Stimulated activated CD4-positive, alpha-beta T cell treated with anti-CD3 and anti-CD28 coated beads, Interleukin-2, amount 100 ng/mL, for 24 hours (primary cell): ENCODE measurements around the gene FRS2.

ENCODE experiments used
- DNase-seq, 2 donors: peaks; one replicate each; pipeline ENCODE4 v3.0.0-alpha.2; 2020

The FRS2 gene

DNA sequence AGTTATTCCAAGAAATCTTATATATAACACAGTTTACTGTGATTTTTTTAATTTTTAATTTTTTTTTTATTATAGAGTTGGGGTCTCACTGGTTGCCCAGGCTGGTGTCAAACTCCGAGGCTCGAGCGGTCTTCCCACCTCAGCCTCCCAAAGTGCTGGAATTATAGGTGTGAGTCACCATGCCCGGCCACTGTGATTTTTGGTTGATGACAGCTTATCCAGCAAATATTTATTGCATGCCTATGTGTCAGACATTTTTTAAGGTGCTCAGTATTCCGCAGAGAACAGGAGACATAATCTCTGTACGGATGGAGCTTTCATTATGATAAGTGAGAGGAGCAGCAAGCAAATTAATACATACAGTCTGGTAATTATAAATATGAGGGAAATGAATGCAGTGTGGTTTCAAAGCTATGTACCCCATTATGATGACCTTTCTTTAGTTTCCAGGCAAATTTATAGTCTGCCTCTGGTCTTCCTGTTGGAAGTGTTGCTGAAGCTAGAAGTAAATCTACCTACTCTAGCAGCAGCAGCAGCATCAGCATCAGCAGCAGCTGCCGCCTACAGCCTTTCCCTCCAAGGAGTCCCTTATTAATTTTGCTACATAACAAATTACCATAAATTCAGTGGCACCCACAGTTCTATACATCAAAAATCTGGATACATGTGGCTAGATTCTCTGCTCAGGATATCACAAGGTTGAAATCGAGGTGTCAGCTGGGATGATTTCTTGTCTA, 32.3 kb downstream of the FRS2 start:
- DNase-seq = no peak

GRCh38 chr12:69508091-69508490, 37.9 kb downstream of the FRS2 start:
- DNase-seq = no peak

GRCh38 chr12:69508621-69509020, 38.4 kb downstream of the FRS2 start:
- no peak for DNase-seq

GRCh38 chr12:69509308-69509736, 39.1 kb downstream of the FRS2 start:
- DNase-seq = no peak

GRCh38 chr12:69509904-69510827, 40.0 kb downstream of the FRS2 start:
- DNase-seq = no peak

- no peak for DNase-seq
Measured at GRCh38 chr12:69511016-69511415, 40.8 kb downstream of the FRS2 start.

DNA sequence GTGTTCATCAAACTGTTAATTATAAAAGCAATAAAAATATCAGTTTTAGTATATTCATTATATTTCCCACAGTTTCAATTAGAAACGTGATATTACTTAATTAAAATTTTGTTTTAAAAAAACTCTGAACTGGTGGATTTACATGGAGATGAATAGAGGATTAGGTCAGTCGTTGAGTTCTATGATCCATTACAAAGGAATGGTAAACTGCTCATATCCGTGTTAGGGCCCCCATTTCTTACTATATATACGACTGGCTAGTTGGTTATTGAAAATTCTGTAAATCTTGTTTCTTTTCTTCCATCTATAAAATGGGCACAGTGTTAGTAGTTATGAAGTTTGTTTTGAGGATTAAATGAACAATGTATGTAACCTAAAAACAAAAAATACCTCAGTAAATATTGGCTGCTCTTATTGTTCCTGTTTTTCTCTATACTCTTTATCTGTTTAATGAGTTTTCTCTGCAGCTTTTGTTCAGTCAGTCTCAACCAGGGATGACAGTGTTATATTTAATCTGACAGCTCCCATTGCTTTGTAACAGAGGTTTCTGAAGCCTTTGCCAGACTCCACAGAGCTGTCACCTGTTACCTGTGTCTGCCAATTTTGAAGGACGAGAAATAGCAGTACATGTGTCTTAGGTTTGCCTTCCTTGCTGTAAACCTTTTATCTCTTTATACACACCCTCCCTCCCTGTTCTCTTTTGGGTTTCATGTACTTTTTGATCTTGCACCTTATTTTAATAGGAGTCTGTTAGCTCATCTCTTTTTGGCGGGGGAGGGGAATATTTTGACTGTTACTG, 41.5 kb downstream of the FRS2 start:
- DNase-seq = no peak

DNA sequence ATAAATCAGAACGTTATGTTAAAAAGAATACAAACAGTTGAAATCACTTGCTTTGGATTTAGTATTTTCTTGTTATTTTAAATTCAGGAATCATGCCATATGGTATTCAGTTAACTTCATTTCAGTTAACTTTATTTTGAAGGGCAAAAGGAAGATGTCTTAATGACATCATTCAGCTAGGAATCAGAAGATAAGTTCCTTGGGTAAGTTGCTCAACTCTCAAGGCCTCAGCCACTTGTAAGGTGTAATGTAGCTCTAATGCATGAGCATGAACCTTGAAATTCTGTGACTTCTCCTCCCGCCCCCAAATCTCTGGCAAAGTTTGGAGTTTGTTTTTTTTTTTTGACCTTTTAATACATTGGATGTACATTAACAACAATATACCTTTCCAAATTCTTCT, 42.6 kb downstream of the FRS2 start:
- no peak for DNase-seq

DNA sequence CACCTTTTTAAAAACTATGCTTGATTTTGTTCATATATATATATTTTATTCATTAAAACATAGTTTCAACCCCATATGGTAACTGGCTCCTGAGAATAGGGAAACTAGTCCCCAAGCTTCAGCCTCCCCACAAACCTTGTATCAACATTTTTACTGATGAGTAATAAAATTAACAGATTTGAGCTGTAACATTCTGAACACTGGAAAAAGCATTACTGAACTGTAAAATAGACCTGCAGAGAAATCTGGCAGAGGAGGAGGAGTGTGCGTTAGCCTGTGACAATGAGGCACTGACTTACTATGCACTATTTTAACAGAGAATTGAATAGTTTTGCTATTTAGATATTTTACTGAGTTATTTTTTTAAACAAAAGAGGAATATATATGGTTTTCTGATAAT, 43.1 kb downstream of the FRS2 start:
- DNase-seq = no peak

DNA sequence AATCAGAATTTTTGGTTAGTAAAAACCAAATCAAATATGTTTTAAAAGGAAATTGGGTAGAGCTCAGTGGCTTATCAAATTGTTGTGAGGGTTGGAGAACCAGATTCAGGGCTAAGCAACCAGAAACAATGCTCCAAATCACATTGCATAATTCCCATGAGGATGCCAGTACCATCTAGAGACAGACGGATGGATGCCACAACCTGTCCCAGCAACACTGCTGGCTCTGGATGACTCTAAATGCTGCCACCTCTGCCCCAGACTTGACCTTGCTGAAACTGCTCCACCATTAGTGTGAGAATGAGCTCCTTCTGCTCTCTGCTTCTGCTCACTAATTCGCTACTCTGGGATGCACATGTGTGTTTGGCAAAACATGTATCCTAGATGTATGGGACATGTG, 43.9 kb downstream of the FRS2 start:
- no peak for DNase-seq

DNA sequence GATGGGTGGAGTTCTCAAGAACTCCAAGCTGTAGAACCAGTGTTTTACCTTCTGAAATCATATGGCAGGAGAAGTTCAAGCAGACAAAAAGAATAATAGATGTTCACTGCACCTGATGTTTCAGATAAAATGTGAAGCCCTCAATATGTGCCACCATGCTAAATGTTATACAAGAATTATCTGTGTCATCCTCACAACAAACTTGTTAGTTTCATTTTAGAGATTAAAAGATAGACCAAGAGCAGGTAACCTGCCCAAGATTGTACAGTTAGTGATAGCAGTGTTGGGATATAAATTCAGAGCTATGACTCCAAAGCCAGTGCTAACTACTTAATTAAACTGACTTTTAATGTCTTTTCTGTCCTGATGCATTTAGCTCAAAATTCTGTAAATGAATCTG, 44.7 kb downstream of the FRS2 start:
- no peak for DNase-seq

GRCh38 chr12:69515394-69515930, 45.3 kb downstream of the FRS2 start:
- DNase-seq = no peak

GRCh38 chr12:69516950-69517349, 46.8 kb downstream of the FRS2 start:
- DNase-seq = no peak

DNA sequence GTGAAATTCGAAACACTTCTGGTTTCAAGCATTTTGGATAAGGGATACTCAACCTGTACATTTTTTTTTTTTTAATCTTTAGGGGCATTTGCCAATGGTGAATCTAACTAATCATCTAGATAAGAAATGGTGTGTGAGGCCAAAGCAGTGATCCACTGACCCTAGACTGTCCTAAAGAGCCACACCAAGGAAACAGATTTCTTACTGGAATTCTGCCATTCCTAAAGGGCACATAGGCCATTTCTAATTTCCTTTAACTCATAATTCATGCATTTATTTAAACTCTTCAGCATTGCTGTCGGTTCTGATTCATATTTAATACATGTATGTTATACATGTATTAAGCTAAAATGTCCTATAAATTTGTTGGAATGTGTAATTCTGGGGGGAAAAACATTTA, 47.2 kb downstream of the FRS2 start:
- no peak for DNase-seq

DNA sequence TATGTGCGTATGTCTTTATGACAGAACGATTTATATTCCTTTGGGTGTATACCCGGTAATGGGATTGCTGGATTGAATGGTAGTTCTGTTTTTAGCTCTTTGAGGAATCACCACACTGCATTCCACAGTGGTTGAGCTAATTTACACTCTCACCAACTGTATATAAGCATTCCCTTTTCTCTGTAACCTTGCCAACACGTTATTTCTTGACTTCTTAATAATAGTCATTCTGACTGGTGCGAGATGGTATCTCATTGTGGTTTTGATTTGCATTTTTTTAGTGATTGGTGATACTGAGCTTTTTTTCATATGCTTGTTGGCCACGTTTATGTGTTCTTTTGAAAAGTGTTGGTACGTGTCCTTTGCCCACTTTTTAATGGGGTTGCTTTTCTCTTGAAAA, 49.7 kb downstream of the FRS2 start:
- DNase-seq = no peak

DNA sequence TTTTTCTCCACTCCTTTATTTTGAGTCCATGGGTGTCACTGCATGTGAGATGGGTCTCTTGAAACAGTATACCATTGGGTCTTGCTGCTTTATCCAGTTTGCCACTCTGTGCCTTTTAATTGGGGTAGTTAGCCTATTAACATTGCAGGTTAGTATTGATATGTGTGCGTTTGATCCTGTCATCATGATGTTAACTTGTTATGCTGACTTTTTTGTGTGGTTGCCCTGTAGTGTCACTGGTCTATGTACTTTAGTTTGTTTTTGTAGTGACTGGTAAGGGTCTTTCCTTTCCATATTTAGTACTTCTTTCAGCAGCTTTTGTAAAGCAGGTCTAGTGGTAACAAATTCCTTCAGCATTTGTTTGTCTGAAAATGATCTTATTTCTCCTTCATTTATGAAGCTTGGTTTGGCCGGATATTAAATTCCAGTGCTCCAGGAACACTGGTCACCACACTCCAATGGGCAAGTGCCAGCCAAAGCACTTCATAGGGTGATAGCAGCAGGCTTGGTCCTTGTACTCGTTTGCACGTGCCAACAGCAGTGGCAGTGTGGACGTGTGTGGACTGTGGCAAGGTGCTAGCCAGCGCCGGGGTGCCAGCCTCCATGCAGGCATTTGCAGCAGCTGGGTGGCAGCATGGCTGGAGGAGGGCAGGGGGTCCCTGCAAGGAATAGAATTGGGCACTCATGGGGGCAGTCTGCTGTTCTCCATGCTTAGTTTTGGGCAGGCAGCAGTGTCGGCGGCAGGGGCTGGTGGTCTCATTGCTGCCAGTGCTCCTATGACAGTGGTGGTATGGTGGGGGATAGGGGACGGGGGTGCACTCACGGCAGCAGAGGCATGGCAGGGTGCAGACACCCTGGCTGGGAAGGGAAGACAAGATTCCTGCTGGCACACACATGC, 53.5 kb downstream of the FRS2 start:
- no peak for DNase-seq

DNA sequence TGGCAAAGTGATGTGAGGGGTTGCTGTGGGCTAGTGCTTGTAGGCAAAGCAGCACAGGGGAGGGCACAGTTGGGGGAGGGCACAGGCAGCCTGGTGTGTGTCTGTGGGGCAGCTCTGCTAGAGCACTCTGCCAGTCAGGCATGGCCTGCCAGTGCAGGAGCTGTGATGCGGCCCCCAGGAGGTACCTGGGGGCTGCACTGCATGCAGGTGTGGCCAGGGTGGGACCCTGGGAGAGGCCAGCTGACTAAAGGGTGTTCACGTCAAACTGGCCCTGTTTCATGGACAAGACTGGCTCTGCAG, 54.1 kb downstream of the FRS2 start:
- DNase-seq = no peak

DNA sequence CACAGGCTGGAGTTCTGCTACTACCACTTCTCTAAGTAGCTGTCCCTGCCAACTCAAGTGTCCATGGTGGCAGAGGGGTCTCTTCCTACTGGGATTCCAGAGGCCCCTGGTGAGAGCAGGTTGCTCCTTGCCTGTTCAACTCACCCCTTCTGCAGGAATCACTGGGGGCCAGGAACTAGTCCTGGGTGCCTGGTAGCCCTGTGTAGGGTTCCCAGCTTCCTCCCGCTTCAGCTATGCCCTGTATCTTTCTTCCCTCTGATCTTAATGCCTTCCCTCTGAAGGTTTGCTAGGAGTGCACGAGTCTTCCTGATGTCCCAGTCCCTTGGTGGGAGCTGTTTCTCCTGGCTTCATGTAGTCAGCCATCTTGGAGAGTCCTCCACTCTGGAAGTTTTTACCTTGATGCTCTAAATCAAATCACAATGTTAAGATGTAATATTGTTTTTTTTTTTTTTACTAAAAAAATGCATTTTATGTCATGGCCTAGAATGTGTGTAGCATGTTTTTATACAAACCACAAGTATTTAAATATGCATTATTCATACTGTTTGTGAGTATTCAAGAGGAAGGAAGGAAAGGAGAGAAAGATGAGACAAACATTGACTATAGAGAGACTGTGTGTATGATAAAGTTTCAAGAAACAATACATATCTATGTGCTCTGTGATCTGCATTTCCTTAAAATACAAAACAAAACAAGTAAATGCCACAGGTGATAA, 54.7 kb downstream of the FRS2 start:
- DNase-seq = no peak

GRCh38 chr12:69527506-69528272, 57.5 kb downstream of the FRS2 start:
- DNase-seq = no peak

GRCh38 chr12:69529021-69529420, 58.8 kb downstream of the FRS2 start:
- DNase-seq = no peak

GRCh38 chr12:69533844-69534243, 63.7 kb downstream of the FRS2 start:
- no peak for DNase-seq
